H1 (cell line): ENCODE measurements around the gene NR5A2. TPM values are rescaled to one million over a fixed set of nuclear protein-coding genes. Genes with fewer than 3 reads are reported as not detected.

ENCODE experiments used
- CBX5 ChIP-seq: fragments of 300-800, 300-1000 bp; sonication (generic); IDR thresholded peaks from 2 replicates; pipeline ENCODE4 v1.7.1; 2016; ENCODE audit warnings: antibody characterized with exemption, low read length, low read depth
- CHD7 ChIP-seq: fragments of 300-600 bp; sonication (generic); IDR thresholded peaks from 2 replicates; pipeline ENCODE4 v1.7.1; 2012; ENCODE audit warnings: low read length, moderate library complexity, mild to moderate bottlenecking, inconsistent platforms; ENCODE audit not compliant: insufficient replicate concordance
- CREB1 ChIP-seq: IDR thresholded peaks from 2 replicates; pipeline ENCODE4 v1.6.1; 2012; ENCODE audit warnings: inconsistent platforms
- PHF8 ChIP-seq: fragments of 200-600 bp; sonication (generic); conservative IDR thresholded peaks from 2 replicates; pipeline ENCODE4 v1.7.1; 2012; ENCODE audit warnings: low read depth, mild to moderate bottlenecking, inconsistent platforms, low read length, moderate library complexity
- polyA plus RNA-seq, 7 experiments: library from polyadenylated mRNA; depleted of rRNA in 3 of 7; stranded (reverse) in 5 of 7; unstranded in 2 of 7; fragments of >200 nt in 5 of 7; fragments of 200-250 nt in 2 of 7; gene quantifications; 1 replicate in 5 of 7; 2 replicates in 1 of 7; 4 replicates in 1 of 7; pipeline versions ENCODE4 v1.2.1 to v1.2.3, GENCODE V29; 2011 to 2013; ENCODE audit warnings: missing spikeins in 2 of 7, mixed read lengths in 2 of 7
- total RNA-seq: library from RNA; stranded (reverse); fragmentation: NEBNext Ultra II Directional; extraction: Animal tissue kit (Norgen Biotek cat#: 25700); gene quantifications from 2 replicates; pipeline ENCODE4 v1.2.1, GENCODE V29; 2021

Gene NR5A2
- total and polyA plus RNA-seq, 2 of the 8 experiments (the other 6 are each of a cell fraction or from before 2014, with no cell fraction given) = 1.7 to 11.6 TPM

GRCh38 chr1:200124309-200124708, 96.8 kb downstream of the NR5A2 start (continued):
- TF ChIP-seq CHD7 (no peak), PHF8 (no peak), CBX5 (no peak), CREB1 (no peak)
